HL-60 (cell line): Measurements from ENCODE around the gene MUC3A.

Experiments
- DNase-seq, 2 experiments: peaks; one replicate each; pipeline ENCODE4 v3.0.0-alpha.2; 2010 to 2020; ENCODE audit warnings: low read depth in 1 of 2, low spot score in 1 of 2
- H3K27ac ChIP-seq: fragments of 250-450 bp; sonication (Bioruptor Pico); replicated peaks from 2 replicates; pipeline ENCODE4 v1.5.1; 2020; ENCODE audit warnings: mild to moderate bottlenecking, moderate library complexity
- H3K27me3 ChIP-seq: fragments of 250-450 bp; sonication (Bioruptor Pico); 2 replicates; pipeline ENCODE4 v1.5.1; 2021; ENCODE audit warnings: mild to moderate bottlenecking, moderate library complexity; ENCODE audit not compliant: insufficient read depth, poor library complexity, severe bottlenecking
- H3K4me3 ChIP-seq: replicated peaks from 2 replicates; pipeline ENCODE4 v1.5.1; 2011; ENCODE audit warnings: mild to moderate bottlenecking, control low read depth, low read length; ENCODE audit not compliant: insufficient read depth
- GABPA ChIP-seq: IDR thresholded peaks from 2 replicates; pipeline ENCODE4 v1.6.1; 2012; ENCODE audit warnings: low read depth
- POLR2AphosphoS5 ChIP-seq: IDR thresholded peaks from 2 replicates; pipeline ENCODE4 v1.6.1; 2012; ENCODE audit warnings: low read depth
- SPI1 ChIP-seq: IDR thresholded peaks from 2 replicates; pipeline ENCODE4 v1.6.1; 2012; ENCODE audit warnings: low read depth, mild to moderate bottlenecking, borderline replicate concordance
- long read RNA-seq: library from polyadenylated mRNA; unstranded; transcript quantifications from one replicate; pipeline ENCODE4 v2.0.0, GENCODE V29; 2020
- TF ChIP-seq, protein P1 (sequence below): IDR thresholded peaks from 2 replicates; pipeline ENCODE4 v1.6.1; 2012; ENCODE audit warnings: low read depth; ENCODE audit not compliant: insufficient replicate concordance
- TF ChIP-seq, protein P2 (sequence below): IDR thresholded peaks from one replicate; pipeline ENCODE4 v1.5.1; 2011; ENCODE audit warnings: low read length, control low read depth, inconsistent platforms; ENCODE audit not compliant: insufficient read depth

The MUC3A gene, protein sequence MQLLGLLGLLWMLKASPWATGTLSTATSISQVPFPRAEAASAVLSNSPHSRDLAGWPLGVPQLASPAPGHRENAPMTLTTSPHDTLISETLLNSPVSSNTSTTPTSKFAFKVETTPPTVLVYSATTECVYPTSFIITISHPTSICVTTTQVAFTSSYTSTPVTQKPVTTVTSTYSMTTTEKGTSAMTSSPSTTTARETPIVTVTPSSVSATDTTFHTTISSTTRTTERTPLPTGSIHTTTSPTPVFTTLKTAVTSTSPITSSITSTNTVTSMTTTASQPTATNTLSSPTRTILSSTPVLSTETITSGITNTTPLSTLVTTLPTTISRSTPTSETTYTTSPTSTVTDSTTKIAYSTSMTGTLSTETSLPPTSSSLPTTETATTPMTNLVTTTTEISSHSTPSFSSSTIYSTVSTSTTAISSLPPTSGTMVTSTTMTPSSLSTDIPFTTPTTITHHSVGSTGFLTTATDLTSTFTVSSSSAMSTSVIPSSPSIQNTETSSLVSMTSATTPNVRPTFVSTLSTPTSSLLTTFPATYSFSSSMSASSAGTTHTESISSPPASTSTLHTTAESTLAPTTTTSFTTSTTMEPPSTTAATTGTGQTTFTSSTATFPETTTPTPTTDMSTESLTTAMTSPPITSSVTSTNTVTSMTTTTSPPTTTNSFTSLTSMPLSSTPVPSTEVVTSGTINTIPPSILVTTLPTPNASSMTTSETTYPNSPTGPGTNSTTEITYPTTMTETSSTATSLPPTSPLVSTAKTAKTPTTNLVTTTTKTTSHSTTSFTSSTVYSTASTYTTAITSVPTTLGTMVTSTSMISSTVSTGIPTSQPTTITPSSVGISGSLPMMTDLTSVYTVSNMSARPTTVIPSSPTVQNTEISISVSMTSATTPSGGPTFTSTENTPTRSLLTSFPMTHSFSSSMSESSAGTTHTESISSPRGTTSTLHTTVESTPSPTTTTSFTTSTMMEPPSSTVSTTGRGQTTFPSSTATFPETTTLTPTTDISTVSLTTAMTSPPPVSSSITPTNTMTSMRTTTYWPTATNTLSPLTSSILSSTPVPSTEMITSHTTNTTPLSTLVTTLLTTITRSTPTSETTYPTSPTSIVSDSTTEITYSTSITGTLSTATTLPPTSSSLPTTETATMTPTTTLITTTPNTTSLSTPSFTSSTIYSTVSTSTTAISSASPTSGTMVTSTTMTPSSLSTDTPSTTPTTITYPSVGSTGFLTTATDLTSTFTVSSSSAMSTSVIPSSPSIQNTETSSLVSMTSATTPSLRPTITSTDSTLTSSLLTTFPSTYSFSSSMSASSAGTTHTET (N-terminal part only)
- long read RNA-seq: 0 reads

DNA sequence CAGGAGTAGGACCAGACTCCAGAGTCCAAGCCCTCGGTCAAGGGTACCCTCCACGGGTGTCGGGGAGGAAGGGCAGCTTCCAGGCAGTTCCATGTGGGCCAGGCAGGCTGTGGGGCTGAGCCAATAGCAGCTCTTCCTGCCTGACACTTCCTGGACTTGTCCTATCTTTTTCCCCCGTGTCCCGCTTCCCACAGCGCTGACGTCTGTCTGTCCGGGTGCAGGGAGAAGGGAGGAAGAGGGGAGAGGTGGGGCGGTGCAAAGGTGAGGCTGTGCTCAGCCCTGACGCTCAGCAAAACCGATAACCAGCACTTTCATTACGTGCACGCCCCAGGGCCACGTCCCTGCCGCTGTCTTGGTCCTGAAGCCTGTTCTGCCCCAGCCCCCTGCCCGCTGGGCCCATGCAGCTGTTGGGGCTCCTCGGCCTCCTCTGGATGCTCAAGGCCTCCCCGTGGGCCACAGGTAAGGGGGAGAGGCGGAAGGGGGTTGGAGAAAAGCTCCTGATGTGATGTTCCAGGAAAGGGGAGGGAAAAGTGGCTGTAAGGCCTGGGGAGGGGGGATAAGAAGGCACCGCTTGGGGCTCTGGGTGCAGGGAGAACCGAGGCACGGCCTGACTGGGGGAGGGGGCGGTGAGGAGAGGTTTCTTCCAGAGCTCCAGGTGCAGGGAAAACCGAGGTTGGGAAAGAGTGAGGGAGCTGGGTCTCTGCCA, at the start of gene MUC3A:
TSS of gene MUC3A (plus strand) at position 308 of the 706 bp plus-strand sequence. CDS start at position 399, 91 bp downstream.
- no peak for DNase-seq
- Histone ChIP-seq H3K27ac (no peak within 1 kb of the TSS), H3K27me3 (peaks cover 24% of the 10 kb centered on the region), H3K4me3 (no peak within 1 kb of the TSS)
- TF ChIP-seq, protein P1, sequence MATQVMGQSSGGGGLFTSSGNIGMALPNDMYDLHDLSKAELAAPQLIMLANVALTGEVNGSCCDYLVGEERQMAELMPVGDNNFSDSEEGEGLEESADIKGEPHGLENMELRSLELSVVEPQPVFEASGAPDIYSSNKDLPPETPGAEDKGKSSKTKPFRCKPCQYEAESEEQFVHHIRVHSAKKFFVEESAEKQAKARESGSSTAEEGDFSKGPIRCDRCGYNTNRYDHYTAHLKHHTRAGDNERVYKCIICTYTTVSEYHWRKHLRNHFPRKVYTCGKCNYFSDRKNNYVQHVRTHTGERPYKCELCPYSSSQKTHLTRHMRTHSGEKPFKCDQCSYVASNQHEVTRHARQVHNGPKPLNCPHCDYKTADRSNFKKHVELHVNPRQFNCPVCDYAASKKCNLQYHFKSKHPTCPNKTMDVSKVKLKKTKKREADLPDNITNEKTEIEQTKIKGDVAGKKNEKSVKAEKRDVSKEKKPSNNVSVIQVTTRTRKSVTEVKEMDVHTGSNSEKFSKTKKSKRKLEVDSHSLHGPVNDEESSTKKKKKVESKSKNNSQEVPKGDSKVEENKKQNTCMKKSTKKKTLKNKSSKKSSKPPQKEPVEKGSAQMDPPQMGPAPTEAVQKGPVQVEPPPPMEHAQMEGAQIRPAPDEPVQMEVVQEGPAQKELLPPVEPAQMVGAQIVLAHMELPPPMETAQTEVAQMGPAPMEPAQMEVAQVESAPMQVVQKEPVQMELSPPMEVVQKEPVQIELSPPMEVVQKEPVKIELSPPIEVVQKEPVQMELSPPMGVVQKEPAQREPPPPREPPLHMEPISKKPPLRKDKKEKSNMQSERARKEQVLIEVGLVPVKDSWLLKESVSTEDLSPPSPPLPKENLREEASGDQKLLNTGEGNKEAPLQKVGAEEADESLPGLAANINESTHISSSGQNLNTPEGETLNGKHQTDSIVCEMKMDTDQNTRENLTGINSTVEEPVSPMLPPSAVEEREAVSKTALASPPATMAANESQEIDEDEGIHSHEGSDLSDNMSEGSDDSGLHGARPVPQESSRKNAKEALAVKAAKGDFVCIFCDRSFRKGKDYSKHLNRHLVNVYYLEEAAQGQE: no peak
- TF ChIP-seq SPI1: no peak
- no peak for TF ChIP-seq POLR2AphosphoS5
- no peak for TF ChIP-seq GABPA
- TF ChIP-seq, protein P2, sequence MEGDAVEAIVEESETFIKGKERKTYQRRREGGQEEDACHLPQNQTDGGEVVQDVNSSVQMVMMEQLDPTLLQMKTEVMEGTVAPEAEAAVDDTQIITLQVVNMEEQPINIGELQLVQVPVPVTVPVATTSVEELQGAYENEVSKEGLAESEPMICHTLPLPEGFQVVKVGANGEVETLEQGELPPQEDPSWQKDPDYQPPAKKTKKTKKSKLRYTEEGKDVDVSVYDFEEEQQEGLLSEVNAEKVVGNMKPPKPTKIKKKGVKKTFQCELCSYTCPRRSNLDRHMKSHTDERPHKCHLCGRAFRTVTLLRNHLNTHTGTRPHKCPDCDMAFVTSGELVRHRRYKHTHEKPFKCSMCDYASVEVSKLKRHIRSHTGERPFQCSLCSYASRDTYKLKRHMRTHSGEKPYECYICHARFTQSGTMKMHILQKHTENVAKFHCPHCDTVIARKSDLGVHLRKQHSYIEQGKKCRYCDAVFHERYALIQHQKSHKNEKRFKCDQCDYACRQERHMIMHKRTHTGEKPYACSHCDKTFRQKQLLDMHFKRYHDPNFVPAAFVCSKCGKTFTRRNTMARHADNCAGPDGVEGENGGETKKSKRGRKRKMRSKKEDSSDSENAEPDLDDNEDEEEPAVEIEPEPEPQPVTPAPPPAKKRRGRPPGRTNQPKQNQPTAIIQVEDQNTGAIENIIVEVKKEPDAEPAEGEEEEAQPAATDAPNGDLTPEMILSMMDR: no peak

DNA sequence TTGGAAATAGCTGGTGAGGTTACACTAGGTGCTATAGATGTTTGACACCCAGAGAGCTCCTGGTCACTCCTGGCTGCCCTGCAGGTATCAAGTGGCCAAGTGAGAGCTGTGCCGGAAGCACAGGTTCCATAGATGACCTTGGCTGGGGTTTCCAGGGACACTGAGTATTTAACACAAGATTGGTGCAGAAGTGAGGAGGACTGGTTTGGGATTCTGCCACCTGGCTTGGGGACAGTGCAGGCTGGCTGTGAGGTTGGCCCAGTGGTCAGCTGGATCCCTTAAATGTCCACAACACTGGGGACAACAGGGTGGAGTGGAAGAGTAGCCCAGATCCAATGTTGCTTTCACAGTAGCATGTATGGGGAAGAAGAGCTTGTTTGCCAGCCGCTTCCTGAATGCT, 48.4 kb upstream of the MUC3A start:
- no peak for DNase-seq
- no peak overlapping the region for H3K27ac ChIP-seq
- peaks cover 12% of the 10 kb centered on the region for H3K27me3 ChIP-seq
- TF ChIP-seq, protein P1: no peak
- TF ChIP-seq, protein P2: no peak
- TF ChIP-seq POLR2AphosphoS5 (no peak), SPI1 (no peak), GABPA (no peak)
- H3K4me3 ChIP-seq: no peak overlapping the region

DNA sequence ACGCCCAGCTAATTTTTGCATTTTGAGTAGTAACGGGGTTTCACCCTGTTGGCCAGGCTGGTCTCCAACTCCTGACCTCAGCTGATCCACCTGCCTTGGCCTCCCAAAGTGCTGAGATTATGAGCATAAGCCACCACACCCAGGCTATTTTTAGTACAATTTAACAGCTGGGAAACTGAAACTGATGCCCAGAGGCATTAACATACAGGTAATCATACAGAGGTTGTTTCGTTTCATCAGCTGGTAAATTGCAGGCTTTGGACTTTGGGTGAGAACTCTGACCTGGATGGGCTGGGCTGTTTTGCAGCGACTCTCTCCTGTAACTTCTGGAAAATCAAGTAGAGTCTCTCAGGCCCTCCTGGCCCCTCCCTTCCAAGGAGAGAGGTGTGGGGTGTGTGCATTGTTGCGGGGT, 47.4 kb upstream of the MUC3A start:
- DNase-seq: no peak
- Histone ChIP-seq H3K27ac (no peak overlapping the region), H3K4me3 (no peak overlapping the region), H3K27me3 (peaks cover 5% of the 10 kb centered on the region)
- TF ChIP-seq GABPA: no peak
- no peak for TF ChIP-seq SPI1
- TF ChIP-seq, protein P2: no peak
- TF ChIP-seq, protein P1: no peak
- TF ChIP-seq POLR2AphosphoS5: no peak
